HG03066 (cell line): Measurements from ENCODE around the gene MS4A3.
"Not testable (repeated sequence)": the region's sequence is repeated elsewhere in the genome, so short reads cannot be mapped to it uniquely, and the experiment has no call there.

ENCODE experiments used
- ATAC-seq: cut with Tn5 transposase; IDR thresholded peaks from one replicate; pipeline ENCODE4 v1.9.1; 2021; ENCODE audit warnings: low read depth; ENCODE audit not compliant: unreplicated experiment

Gene MS4A3

DNA sequence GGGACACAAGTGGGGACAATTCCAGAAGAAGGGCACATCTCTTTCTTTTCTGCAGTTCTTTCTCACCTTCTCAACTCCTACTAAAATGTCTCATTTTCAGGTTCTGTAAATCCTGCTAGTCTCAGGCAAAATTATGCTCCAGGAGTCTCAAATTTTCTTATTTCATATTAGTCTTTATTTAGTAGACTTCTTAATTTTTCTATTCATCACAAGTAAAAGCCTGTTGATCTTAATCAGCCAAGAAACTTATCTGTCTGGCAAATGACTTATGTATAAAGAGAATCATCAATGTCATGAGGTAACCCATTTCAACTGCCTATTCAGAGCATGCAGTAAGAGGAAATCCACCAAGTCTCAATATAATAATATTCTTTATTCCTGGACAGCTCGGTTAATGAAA lies 31.9 kb downstream of the MS4A3 start, which contains the start of gene MS4A2:
MS4A2 (plus strand) TSS at position 301 of the 400 bp plus-strand sequence. CDS start 102 bp downstream, outside the sequence.
- ATAC-seq = no peak

DNA sequence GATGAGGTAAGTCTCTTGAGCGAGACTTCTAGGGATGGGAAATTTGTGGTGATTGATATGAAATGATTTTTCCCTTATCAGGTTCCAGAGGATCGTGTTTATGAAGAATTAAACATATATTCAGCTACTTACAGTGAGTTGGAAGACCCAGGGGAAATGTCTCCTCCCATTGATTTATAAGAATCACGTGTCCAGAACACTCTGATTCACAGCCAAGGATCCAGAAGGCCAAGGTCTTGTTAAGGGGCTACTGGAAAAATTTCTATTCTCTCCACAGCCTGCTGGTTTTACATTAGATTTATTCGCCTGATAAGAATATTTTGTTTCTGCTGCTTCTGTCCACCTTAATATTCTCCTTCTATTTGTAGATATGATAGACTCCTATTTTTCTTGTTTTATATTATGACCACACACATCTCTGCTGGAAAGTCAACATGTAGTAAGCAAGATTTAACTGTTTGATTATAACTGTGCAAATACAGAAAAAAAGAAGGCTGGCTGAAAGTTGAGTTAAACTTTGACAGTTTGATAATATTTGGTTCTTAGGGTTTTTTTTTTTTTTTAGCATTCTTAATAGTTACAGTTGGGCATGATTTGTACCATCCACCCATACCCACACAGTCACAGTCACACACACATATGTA lies 39.1 kb downstream of the MS4A3 start:
- no peak for ATAC-seq

DNA sequence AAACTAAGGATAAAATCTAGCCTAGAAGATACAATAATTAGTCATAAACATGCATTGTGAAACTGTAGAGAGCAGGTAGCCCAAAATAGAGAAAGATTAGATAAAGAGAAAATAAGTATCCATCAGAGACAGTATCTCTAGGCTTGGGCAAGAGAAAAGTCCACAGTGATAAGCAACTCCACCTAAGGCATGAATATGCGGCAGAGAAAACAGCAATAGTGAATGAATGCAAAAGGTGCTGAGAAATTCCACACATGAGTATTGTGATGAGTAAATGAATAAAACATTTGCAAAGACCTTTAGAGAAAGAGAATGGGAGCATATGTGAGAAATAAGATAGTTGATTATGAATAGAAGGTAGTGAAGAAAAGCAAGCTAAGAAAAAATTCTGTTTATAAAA lies 40.7 kb downstream of the MS4A3 start:
- no peak for ATAC-seq

DNA sequence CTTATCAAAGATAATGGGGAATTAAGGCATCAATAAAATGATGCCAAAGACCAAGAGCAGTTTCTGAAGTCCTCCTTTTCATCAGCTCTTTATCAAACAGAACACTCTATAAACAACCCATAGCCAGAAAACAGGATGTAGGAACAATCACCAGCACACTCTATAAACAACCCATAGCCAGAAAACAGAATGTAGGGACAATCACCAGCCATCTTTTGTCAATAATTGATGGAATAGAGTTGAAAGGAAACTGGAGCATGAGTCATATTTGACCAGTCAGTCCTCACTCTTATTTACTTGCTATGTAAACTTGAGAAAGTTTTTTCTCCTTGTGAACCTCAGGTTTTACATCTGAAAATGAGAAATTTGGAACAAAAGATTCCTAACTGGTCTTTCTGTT lies 42.0 kb downstream of the MS4A3 start:
- ATAC-seq = no peak

DNA sequence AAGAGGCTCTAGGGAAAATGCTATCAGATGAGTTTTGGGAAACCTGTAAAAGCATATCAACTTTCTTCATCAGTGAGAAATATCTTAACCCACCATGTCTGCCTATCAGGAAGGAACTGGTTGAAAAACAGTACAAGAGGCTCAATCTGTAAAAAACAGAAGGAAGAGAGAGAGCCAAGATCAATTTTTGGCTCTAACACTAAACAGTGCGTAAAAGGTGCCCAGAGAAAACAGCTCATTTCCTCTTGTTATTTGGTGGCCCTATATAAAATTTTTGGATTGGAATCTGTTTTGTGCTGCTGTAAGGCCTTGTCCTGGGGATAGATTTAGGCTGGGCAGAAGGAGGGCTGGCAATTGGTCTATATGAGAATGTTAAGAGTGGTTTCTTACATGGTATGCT lies 44.1 kb downstream of the MS4A3 start:
- ATAC-seq = no peak

DNA sequence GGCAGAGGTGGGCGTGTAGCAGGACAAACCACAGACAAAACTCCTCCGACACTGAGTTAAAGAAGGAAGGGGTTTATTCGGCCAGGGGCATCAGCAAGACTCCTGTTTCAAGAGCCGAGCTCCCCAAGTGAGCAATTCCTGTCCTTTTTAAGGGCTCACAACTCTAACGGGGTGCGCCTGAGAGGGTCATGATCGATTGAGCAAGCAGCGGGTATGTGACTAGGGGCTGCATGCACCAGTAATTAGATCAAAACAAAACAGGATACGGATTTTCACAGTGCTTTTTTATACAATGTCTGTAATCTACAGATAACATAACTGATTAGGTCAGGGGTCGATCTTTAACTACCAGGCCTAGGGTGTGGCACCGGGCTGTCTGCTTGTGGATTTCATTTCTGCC lies 44.9 kb downstream of the MS4A3 start:
- not testable (repeated sequence) for ATAC-seq

DNA sequence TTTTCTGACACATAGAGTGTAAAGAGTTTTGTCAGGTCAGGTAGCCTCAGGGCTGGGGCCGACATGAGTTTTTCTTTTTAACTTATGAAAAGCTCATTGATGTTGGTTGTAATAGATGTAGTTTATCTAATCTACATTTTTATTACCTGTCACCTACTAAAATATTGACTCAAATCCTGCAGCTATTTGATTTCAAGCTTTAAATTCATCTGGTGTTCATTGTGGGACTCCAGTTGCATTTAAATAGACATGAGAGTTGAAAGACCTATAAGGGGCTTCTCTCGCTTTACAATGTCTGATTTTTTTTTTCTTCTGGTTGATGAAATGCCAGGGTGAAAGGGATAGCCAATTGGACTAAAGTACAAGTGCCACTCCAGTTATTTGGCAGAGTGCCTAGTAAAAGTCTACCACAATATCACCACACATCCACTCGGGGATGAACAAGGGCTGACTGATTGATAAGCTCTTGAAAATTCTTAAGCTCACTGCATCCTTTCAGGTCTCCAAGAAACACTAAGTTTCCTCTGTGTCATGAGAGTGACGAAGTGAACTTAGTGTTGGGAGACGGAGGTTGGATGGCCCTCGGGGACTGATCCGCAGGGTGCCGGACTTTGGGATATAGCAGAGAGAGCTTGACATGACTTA lies 48.1 kb downstream of the MS4A3 start:
- not testable (repeated sequence) for ATAC-seq

DNA sequence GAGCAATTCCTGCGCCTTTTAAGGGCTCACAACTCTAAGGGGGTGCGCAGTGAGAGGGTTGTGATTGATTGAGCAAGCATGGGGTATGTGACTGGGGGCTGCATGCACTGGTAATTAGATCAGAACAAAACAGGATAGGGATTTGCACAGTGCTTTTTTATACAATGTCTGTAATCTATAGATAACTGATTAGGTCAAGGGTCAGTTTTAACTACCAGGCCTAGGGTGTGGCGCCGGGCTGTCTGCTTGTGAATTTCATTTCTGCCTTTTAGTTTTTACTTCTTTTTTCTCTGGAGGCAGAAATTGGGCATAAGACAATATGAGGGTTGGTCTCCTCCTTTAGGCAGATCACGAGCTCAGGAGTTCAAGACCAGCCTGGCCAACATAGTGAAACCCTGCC lies 52.2 kb downstream of the MS4A3 start:
- not testable (repeated sequence) for ATAC-seq

DNA sequence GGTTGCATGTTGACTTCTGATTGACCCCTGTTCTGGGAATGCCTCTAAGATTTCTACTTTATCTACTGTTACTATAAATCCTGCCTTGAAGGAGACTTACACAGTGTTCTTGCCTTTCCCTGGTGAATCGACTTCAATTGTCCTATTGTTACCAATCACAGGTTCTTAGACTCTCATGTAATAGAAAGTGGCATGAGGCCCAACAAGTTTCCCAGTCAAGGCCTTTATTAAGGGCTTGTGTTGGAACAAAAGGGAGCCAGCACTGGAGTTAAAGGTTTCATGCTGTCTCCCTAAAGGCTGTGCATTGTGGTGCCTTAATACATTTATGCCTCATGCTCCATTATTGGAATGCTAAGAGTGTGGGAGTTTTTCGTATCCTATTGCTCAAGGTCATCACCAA lies 55.3 kb downstream of the MS4A3 start:
- ATAC-seq = no peak

DNA sequence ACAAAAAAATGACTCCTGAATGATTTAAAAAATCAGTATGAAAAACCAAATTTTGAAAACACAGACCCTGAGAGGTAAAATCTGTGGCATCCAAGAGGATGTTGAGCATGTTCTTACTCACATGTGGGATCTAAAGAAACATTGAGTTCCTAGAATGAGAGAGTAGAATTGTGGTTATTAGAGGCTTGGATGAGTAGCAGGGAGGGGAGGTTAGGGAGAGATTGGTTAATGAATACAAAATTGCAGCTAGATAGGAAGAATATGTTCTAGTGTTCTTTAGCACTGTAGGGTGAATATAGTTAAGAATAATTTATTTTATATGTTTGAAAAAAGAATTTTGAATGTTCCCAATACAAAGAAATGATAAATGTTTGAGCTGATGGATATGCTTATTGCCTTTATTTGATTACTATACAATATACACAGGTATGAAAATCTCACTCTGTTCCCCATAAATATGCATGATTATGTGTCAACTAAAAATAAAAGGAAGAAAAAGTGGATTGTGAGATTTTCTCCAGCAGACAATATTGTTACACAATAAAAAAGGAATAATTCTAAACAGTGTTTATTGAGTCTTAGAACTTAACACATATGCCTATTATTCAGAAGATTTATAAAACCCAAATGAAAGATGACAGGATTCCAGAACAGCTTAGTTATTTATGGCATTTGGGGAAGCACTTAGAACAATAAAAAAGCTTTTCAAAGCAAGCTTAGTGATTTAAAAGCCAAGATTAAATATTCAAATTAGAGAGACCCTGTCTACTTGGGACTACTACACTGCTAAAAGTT lies 60.7 kb downstream of the MS4A3 start:
- ATAC-seq = no peak

DNA sequence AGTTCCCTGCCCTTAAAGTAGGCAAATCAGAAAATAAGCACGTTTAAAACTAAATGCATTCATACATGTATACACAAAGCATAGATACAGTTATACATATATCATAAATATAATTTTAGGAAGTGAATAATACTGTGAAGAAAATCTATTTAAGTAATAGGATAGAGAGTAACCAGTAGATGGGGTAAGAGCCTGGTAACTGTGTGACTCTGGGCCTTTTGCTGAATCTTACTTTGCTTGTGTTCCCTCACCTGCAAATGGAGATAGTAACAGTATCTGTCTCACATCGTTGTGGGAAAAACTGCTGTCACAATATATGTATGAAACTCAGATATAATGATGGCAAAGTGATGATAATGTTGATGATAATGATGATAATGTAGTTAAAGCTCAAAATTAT lies 61.9 kb downstream of the MS4A3 start:
- no peak for ATAC-seq

DNA sequence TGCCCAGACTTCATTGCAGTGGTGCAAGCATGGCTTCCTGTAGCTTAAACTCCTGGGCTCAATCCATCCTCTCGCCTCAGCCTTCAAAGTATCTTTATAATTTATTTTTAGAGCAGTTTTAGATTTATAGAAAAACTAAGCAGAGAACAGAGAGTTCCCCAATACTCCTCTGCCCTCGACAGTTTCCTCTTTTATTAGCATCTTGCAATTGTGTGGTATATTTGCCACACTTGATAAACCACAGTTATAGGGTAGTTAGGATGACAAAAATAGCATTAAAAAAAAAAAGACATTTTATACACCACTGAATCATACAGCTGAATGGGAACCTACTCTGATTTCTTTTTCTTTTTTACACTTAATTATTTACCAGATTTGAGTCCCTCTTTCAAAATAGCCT lies 63.2 kb downstream of the MS4A3 start:
- no peak for ATAC-seq
